ENCODE data around the gene TMEM161A. TPM values are rescaled to one million over a fixed set of nuclear protein-coding genes. Genes with fewer than 3 reads are reported as not detected.
A peak's percentile ranks its signal among the peaks of the same experiment; 100 is the strongest.
"Not testable (repeated sequence)": the region's sequence is repeated elsewhere in the genome, so short reads cannot be mapped to it uniquely, and the experiment has no call there.

Gene TMEM161A
- total and polyA plus RNA-seq, 2 donors: 13.6 to 33.0 TPM

DNA sequence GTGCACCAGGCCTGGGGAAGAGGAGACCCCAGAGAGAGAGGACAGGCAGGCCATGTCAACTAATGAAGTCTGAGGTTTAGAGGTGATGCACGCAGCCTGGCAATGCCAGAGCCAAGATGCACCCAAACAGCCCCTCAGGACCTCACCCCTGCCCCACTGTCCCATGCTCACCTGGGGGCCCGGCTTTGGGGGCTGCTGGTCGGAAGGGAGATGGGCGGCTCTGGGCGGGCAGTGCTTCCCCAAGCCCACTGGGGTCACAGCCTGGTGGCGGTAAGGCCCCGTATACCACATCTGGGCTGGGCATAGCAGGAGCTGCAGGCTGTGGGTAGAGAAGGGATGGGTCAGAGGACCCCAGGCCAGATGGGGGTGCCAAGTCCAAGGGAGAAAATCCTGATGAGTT lies 8.6 kb upstream of the TMEM161A start:
- no peak overlapping the region for H3K4me3 ChIP-seq (ENCODE audit: low read length in 2 of 2)
- peaks cover 17% of the 10 kb centered on the region in 2 donors for H3K36me3 ChIP-seq (ENCODE audit: control insufficient read depth in 2 of 2, insufficient read depth in 2 of 2, low read length in 1 of 2)
- no peak for DNase-seq (ENCODE audit: low read depth in 6 of 9, low spot score in 9 of 9)

DNA sequence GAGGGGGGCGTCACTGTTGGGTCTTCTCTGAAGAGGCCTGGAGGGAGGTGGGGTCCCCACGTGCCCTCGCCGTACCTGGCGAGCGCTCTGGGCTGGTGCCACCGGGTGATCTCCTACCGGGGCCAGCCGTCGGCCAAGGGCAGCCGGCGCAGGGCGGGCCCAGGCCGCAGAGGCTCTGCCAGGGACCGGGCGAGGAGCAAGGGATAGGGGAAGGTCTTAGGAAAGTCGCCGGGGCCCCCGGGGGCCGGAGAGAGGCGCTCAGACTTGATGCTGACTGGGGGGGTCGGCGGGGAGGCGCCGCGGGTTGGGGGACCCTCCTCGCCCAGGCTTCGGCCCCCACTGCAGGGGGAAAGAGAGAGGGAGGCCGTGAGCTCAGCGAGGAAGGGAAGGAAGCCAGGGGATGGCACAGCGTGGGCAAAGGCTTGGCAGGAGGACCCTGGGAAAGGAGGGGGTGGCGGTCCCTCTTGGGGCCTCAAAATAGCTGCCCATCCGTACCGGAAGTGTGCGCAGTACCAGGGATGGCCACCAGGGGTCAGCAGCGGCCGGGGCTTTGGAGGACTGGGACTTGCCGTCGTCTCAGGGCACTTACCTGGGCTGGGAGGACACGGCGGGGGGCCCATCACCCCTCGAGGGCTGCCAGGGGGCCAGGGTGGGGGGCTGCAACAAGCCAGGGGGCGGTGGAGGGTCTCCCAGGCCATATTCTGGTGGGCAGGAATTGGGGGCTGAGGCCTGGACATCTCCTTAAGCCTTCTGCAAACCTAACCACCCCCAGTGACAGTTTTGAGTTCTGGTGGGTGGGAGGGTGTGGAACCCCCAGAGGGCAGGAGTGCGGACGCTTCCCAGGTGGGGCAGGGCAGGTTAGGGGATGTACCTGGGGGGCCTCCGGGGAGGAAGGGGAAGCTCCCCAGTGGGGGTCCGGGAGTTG lies 7.7 kb upstream of the TMEM161A start:
- H3K4me1 ChIP-seq (ENCODE audit: control insufficient read depth in 2 of 2, insufficient read depth in 2 of 2, low read length in 2 of 2): peaks cover 0 to 5% of the 10 kb centered on the region in 2 donors
- H3K27me3 ChIP-seq (ENCODE audit: control insufficient read depth in 2 of 2, insufficient read depth in 1 of 2, low read length in 1 of 2): no peaks in the 10 kb centered on the region
- WGBS: 55% methylated on average over 47 of the region's 47 CpGs
- DNase-seq (ENCODE audit: low read depth in 6 of 9, low spot score in 9 of 9): peak in 7 of 9 donors; percentile 56 to 87 (median 82)
- H3K36me3 ChIP-seq (ENCODE audit: control insufficient read depth in 2 of 2, insufficient read depth in 2 of 2, low read length in 1 of 2): peaks cover 17% of the 10 kb centered on the region in 2 donors
- H3K9me3 ChIP-seq (ENCODE audit: control insufficient read depth in 2 of 2, insufficient read depth in 1 of 2, low read length in 1 of 2): no peaks in the 10 kb centered on the region
- H3K4me3 ChIP-seq (ENCODE audit: low read length in 2 of 2): no peak overlapping the region
- H3K27ac ChIP-seq (ENCODE audit: low read depth in 1 of 2, low read length in 1 of 2): no peak overlapping the region

More for the DNA sequence above, 8.6 kb upstream of the TMEM161A start:
- no peaks in the 10 kb centered on the region for H3K9me3 ChIP-seq (ENCODE audit: control insufficient read depth in 2 of 2, insufficient read depth in 1 of 2, low read length in 1 of 2)
- no peak overlapping the region for H3K27ac ChIP-seq (ENCODE audit: low read depth in 1 of 2, low read length in 1 of 2)
- H3K4me1 ChIP-seq (ENCODE audit: control insufficient read depth in 2 of 2, insufficient read depth in 2 of 2, low read length in 2 of 2): peaks cover 0 to 5% of the 10 kb centered on the region in 2 donors
- 99% methylated on average over 7 of the region's 7 CpGs for WGBS
- H3K27me3 ChIP-seq (ENCODE audit: control insufficient read depth in 2 of 2, insufficient read depth in 1 of 2, low read length in 1 of 2): no peaks in the 10 kb centered on the region

GRCh38 chr19:19145281-19145680 lies 7.0 kb upstream of the TMEM161A start:
- Histone ChIP-seq H3K36me3 (ENCODE audit: control insufficient read depth in 2 of 2, insufficient read depth in 2 of 2, low read length in 1 of 2) (peaks cover 17% of the 10 kb centered on the region in 2 donors), H3K27me3 (ENCODE audit: control insufficient read depth in 2 of 2, insufficient read depth in 1 of 2, low read length in 1 of 2) (no peaks in the 10 kb centered on the region), H3K4me1 (ENCODE audit: control insufficient read depth in 2 of 2, insufficient read depth in 2 of 2, low read length in 2 of 2) (peaks cover 0 to 5% of the 10 kb centered on the region in 2 donors), H3K4me3 (ENCODE audit: low read length in 2 of 2) (no peak overlapping the region), H3K27ac (ENCODE audit: low read depth in 1 of 2, low read length in 1 of 2) (no peak overlapping the region), H3K9me3 (ENCODE audit: control insufficient read depth in 2 of 2, insufficient read depth in 1 of 2, low read length in 1 of 2) (no peaks in the 10 kb centered on the region)
- no peak for DNase-seq (ENCODE audit: low read depth in 6 of 9, low spot score in 9 of 9)
- 97% methylated on average over 17 of the region's 17 CpGs for WGBS

DNA sequence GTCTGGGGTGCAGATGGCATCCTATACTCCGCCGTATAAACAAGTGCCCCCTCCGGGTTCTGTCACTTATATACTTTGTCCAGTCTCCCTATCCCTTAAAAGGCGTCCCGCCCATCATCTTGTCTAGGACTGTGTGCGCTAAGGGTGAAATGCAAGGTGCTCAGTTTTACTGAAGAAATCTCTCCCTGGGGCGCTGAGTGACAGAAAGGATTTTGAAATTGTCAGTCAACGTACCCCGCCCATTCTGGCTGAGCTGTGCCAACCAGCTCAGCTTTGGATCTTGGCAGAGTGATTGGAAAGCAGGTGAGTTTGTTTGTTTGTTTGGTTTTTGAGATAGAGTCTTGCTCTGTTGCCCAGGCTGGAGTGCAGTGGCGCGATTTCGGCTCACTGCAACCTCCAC lies 4.1 kb upstream of the TMEM161A start:
- DNase-seq (ENCODE audit: low read depth in 6 of 9, low spot score in 9 of 9): no peak
- 97% methylated on average over 12 of the region's 12 CpGs for WGBS
- Histone ChIP-seq H3K4me3 (ENCODE audit: low read length in 2 of 2) (no peak overlapping the region), H3K27me3 (ENCODE audit: control insufficient read depth in 2 of 2, insufficient read depth in 1 of 2, low read length in 1 of 2) (peaks cover 0 to 2% of the 10 kb centered on the region in 2 donors), H3K9me3 (ENCODE audit: control insufficient read depth in 2 of 2, insufficient read depth in 1 of 2, low read length in 1 of 2) (peaks cover 0 to 3% of the 10 kb centered on the region in 2 donors), H3K27ac (ENCODE audit: low read depth in 1 of 2, low read length in 1 of 2) (no peak overlapping the region), H3K4me1 (ENCODE audit: control insufficient read depth in 2 of 2, insufficient read depth in 2 of 2, low read length in 2 of 2) (peaks cover 8 to 16% of the 10 kb centered on the region in 2 donors), H3K36me3 (ENCODE audit: control insufficient read depth in 2 of 2, insufficient read depth in 2 of 2, low read length in 1 of 2) (peaks cover 5 to 6% of the 10 kb centered on the region in 2 donors)

- Histone ChIP-seq H3K4me3 (ENCODE audit: low read length in 2 of 2) (no peak overlapping the region), H3K27ac (ENCODE audit: low read depth in 1 of 2, low read length in 1 of 2) (no peak overlapping the region), H3K4me1 (ENCODE audit: control insufficient read depth in 2 of 2, insufficient read depth in 2 of 2, low read length in 2 of 2) (peaks cover 13 to 15% of the 10 kb centered on the region in 2 donors), H3K27me3 (ENCODE audit: control insufficient read depth in 2 of 2, insufficient read depth in 1 of 2, low read length in 1 of 2) (peaks cover 0 to 2% of the 10 kb centered on the region in 2 donors), H3K36me3 (ENCODE audit: control insufficient read depth in 2 of 2, insufficient read depth in 2 of 2, low read length in 1 of 2) (no peaks in the 10 kb centered on the region), H3K9me3 (ENCODE audit: control insufficient read depth in 2 of 2, insufficient read depth in 1 of 2, low read length in 1 of 2) (peaks cover 0 to 5% of the 10 kb centered on the region in 2 donors)
- DNase-seq (ENCODE audit: low read depth in 6 of 9, low spot score in 9 of 9): no peak
- 79% methylated on average over 5 of the region's 5 CpGs for WGBS
Observed at GRCh38 chr19:19140476-19140875, 2.2 kb upstream of the TMEM161A start.

DNA sequence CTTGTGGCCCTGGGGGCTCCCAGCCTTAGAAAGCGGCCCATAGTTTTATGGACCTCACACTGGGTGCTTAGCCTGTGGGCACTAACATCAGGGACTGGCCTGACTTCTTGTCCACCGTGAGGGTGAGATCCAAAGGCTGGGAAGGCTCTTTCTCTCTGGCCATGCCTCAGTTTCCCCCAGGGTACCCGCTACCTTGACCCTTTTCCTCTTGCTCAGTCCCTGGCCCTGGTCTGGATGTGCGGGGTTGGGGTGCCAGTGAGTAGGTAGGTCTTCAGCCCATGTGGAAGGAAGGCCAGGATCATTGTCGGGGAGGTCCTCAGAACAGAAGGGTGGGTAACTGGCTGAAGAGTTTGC lies 1.6 kb upstream of the TMEM161A start:
- Histone ChIP-seq H3K27ac (ENCODE audit: low read depth in 1 of 2, low read length in 1 of 2) (no peak overlapping the region), H3K4me3 (ENCODE audit: low read length in 2 of 2) (no peak overlapping the region), H3K9me3 (ENCODE audit: control insufficient read depth in 2 of 2, insufficient read depth in 1 of 2, low read length in 1 of 2) (peaks cover 0 to 5% of the 10 kb centered on the region in 2 donors), H3K4me1 (ENCODE audit: control insufficient read depth in 2 of 2, insufficient read depth in 2 of 2, low read length in 2 of 2) (peaks cover 16 to 20% of the 10 kb centered on the region in 2 donors), H3K36me3 (ENCODE audit: control insufficient read depth in 2 of 2, insufficient read depth in 2 of 2, low read length in 1 of 2) (no peaks in the 10 kb centered on the region), H3K27me3 (ENCODE audit: control insufficient read depth in 2 of 2, insufficient read depth in 1 of 2, low read length in 1 of 2) (peaks cover 0 to 2% of the 10 kb centered on the region in 2 donors)
- no peak for DNase-seq (ENCODE audit: low read depth in 6 of 9, low spot score in 9 of 9)
- WGBS: 49% methylated on average over 5 of the region's 5 CpGs

- peak overlapping the region; percentile 54 to 69 for H3K4me3 ChIP-seq (ENCODE audit: low read length in 2 of 2)
- no peak overlapping the region for H3K27ac ChIP-seq (ENCODE audit: low read depth in 1 of 2, low read length in 1 of 2)
- no peaks in the 10 kb centered on the region for H3K36me3 ChIP-seq (ENCODE audit: control insufficient read depth in 2 of 2, insufficient read depth in 2 of 2, low read length in 1 of 2)
- peaks cover 25 to 31% of the 10 kb centered on the region in 2 donors for H3K4me1 ChIP-seq (ENCODE audit: control insufficient read depth in 2 of 2, insufficient read depth in 2 of 2, low read length in 2 of 2)
- DNase-seq (ENCODE audit: low read depth in 6 of 9, low spot score in 9 of 9): no peak
- H3K27me3 ChIP-seq (ENCODE audit: control insufficient read depth in 2 of 2, insufficient read depth in 1 of 2, low read length in 1 of 2): peaks cover 0 to 2% of the 10 kb centered on the region in 2 donors
- 38% methylated on average over 25 of the region's 25 CpGs for WGBS
- peaks cover 0 to 11% of the 10 kb centered on the region in 2 donors for H3K9me3 ChIP-seq (ENCODE audit: control insufficient read depth in 2 of 2, insufficient read depth in 1 of 2, low read length in 1 of 2)
Observed at GRCh38 chr19:19137556-19138108, 646 bp downstream of the TMEM161A start.

DNA sequence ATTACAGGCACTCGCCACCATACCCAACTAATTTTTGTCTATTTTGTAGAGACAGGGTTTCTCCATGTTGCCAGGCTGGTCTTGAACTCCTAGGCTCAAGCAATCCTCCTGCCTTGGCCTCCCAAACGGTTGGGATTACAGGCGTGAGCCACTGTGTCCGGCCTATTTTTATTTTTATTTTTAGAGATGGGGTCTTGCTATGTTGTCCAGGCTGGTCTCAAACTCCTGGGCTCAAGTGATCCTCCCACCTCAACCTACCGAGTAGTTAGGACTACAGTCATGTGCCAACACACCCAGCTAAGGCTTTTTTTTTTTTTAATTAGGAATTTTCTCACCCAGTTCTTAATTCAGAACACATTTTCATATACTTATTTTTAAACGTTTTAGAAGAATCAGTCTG lies 2.6 kb downstream of the TMEM161A start:
- not testable (repeated sequence) for H3K36me3 ChIP-seq (ENCODE audit: control insufficient read depth in 2 of 2, insufficient read depth in 2 of 2, low read length in 1 of 2); H3K4me3 ChIP-seq (ENCODE audit: low read length in 2 of 2); DNase-seq (ENCODE audit: low read depth in 6 of 9, low spot score in 9 of 9); H3K27ac ChIP-seq (ENCODE audit: low read depth in 1 of 2, low read length in 1 of 2); H3K27me3 ChIP-seq (ENCODE audit: control insufficient read depth in 2 of 2, insufficient read depth in 1 of 2, low read length in 1 of 2)
- H3K4me1 ChIP-seq (ENCODE audit: control insufficient read depth in 2 of 2, insufficient read depth in 2 of 2, low read length in 2 of 2): peaks cover 25 to 31% of the 10 kb centered on the region in 2 donors
- peaks cover 5 to 21% of the 10 kb centered on the region in 2 donors for H3K9me3 ChIP-seq (ENCODE audit: control insufficient read depth in 2 of 2, insufficient read depth in 1 of 2, low read length in 1 of 2)
- 93% methylated on average over 6 of the region's 6 CpGs for WGBS

- peaks cover 0 to 6% of the 10 kb centered on the region in 2 donors for H3K36me3 ChIP-seq (ENCODE audit: control insufficient read depth in 2 of 2, insufficient read depth in 2 of 2, low read length in 1 of 2)
- 20% methylated on average over 21 of the region's 21 CpGs for WGBS
- H3K4me1 ChIP-seq (ENCODE audit: control insufficient read depth in 2 of 2, insufficient read depth in 2 of 2, low read length in 2 of 2): peaks cover 25 to 31% of the 10 kb centered on the region in 2 donors
- H3K27ac ChIP-seq (ENCODE audit: low read depth in 1 of 2, low read length in 1 of 2): no peak overlapping the region
- H3K9me3 ChIP-seq (ENCODE audit: control insufficient read depth in 2 of 2, insufficient read depth in 1 of 2, low read length in 1 of 2): peaks cover 5 to 21% of the 10 kb centered on the region in 2 donors
- H3K4me3 ChIP-seq (ENCODE audit: low read length in 2 of 2): no peak overlapping the region
- peaks cover 0 to 2% of the 10 kb centered on the region in 2 donors for H3K27me3 ChIP-seq (ENCODE audit: control insufficient read depth in 2 of 2, insufficient read depth in 1 of 2, low read length in 1 of 2)
- peak in 7 of 9 donors; percentile 24 to 82 (median 59) for DNase-seq (ENCODE audit: low read depth in 6 of 9, low spot score in 9 of 9)
Observed at GRCh38 chr19:19134687-19135158, 3.6 kb downstream of the TMEM161A start.

Data from thymus (tissue), 11 donors.